HepG2 (cell line): Measurements from ENCODE around the gene IL1RAPL1. TPM values are rescaled to one million over a fixed set of nuclear protein-coding genes. Genes with fewer than 3 reads are reported as not detected.

ENCODE experiments used
- ATAC-seq: fragments of 200-7000 bp; cut with Tn5 transposase; 3 replicates; pipeline ENCODE4 v1.9.1; 2020; ENCODE audit warnings: mild to moderate bottlenecking, moderate library complexity
- BruUV-seq: library from RNA; stranded (reverse); fragments of 400-500 nt; replicated peaks from 2 replicates; lab custom pipeline; 2021; lab: Mats Ljungman, UMichigan
- CTCF ChIA-PET: fragments of 300-600 bp; formaldehyde crosslinking; extraction: SDS; loops from one replicate; lab custom pipeline; 2021; ENCODE audit warnings: low total read pairs, inconsistent platforms, low intra/inter-chr PET ratio; lab: Yijun Ruan, JAX
- POLR2A ChIA-PET: fragments of 350-600 bp; sonication (Branson Sonifier 250); formaldehyde crosslinking; loops from one replicate; lab custom pipeline; 2020; ENCODE audit warnings: antibody characterized with exemption, inconsistent platforms; lab: Yijun Ruan, JAX
- DNase-seq: peaks from one replicate; pipeline ENCODE4 v3.0.0-alpha.2; 2015; ENCODE audit warnings: low spot score
- FAIRE-seq: peaks from 3 replicates; lab custom pipeline; 2011; peaks lifted over from hg19 to GRCh38; lab: Jason Lieb, UNC
- H2AFZ ChIP-seq: one replicate; pipeline ENCODE4 v1.6.1; 2011; ENCODE audit warnings: low read length, inconsistent platforms
- H3K27ac ChIP-seq: fragments of 300-600 bp; 3 replicates; pipeline ENCODE4 v1.8.0; 2011; ENCODE audit warnings: mixed run types, mild to moderate bottlenecking, mixed read lengths, low read length, inconsistent platforms; ENCODE audit not compliant: insufficient read depth; ENCODE audit errors: extremely low read length
- H3K27me3 ChIP-seq, 2 experiments: fragments of 200-600 bp in 1 of 2; 2 replicates in 1 of 2; 3 replicates in 1 of 2; pipeline versions ENCODE4 v1.6.0 to v1.8.0; 2011; ENCODE audit warnings: low read length in 2 of 2, mild to moderate bottlenecking in 2 of 2, moderate library complexity in 2 of 2, inconsistent platforms in 1 of 2; ENCODE audit not compliant: insufficient read depth in 2 of 2, control insufficient read depth in 1 of 2
- H3K36me3 ChIP-seq, 2 experiments: fragments of 200-600 bp in 1 of 2; replicated peaks in 1 of 2; 2 replicates in 1 of 2; 3 replicates in 1 of 2; pipeline versions ENCODE4 v1.5.1 to v1.8.0; 2011; ENCODE audit warnings: low read length in 2 of 2, inconsistent platforms in 1 of 2; ENCODE audit not compliant: insufficient read depth in 2 of 2, control insufficient read depth in 1 of 2
- H3K4me1 ChIP-seq: 2 replicates; pipeline ENCODE4 v1.5.1; 2012; ENCODE audit warnings: low read length, inconsistent platforms; ENCODE audit not compliant: insufficient read depth
- H3K4me2 ChIP-seq: 2 replicates; pipeline ENCODE4 v1.6.0; 2011; ENCODE audit warnings: low read depth, low read length, inconsistent platforms
- H3K4me3 ChIP-seq, 3 experiments: fragments of 200-600 bp in 1 of 3; sonication (generic), shearing (Covaris generic) in 1 of 3; replicated peaks in 1 of 3; 2 replicates each; pipeline ENCODE4 v1.5.1; 2011 to 2016; ENCODE audit warnings: low read length in 3 of 3, inconsistent platforms in 2 of 3, low read depth in 2 of 3, mild to moderate bottlenecking in 2 of 3, control low read depth in 1 of 3, mixed read lengths in 1 of 3; ENCODE audit not compliant: insufficient read depth in 1 of 3
- H3K79me2 ChIP-seq: one replicate; pipeline ENCODE4 v1.6.1; 2011; ENCODE audit warnings: low read length, inconsistent platforms; ENCODE audit not compliant: insufficient read depth
- H3K9ac ChIP-seq: 2 replicates; pipeline ENCODE4 v1.6.0; 2011; ENCODE audit warnings: mild to moderate bottlenecking, low read depth, low read length, inconsistent platforms; ENCODE audit not compliant: insufficient read depth
- H3K9me3 ChIP-seq: 2 replicates; pipeline ENCODE4 v1.5.1; 2012; ENCODE audit warnings: mild to moderate bottlenecking, low read length
- H4K20me1 ChIP-seq: 2 replicates; pipeline ENCODE4 v1.6.0; 2011; ENCODE audit warnings: inconsistent platforms, mild to moderate bottlenecking, low read length, moderate library complexity; ENCODE audit not compliant: insufficient read depth
- CBX2 ChIP-seq, 2 experiments: fragments of 200-600 bp in 1 of 2; sonication (generic); formaldehyde crosslinking in 1 of 2; IDR thresholded peaks; 2 replicates each; pipeline versions ENCODE4 v1.7.0 to v1.8.1; 2018 to 2022; ENCODE audit warnings: low read depth in 2 of 2, low read length in 1 of 2, mild to moderate bottlenecking in 1 of 2, missing genetic modification reagents in 1 of 2
- CTCF ChIP-seq: sonication (generic); formaldehyde crosslinking; IDR thresholded peaks from 2 replicates; pipeline ENCODE4 v1.5.0; 2020; ENCODE audit warnings: mild to moderate bottlenecking, missing genetic modification reagents, moderate library complexity
- ELK4 ChIP-seq: sonication (generic); formaldehyde crosslinking; IDR thresholded peaks from 2 replicates; pipeline ENCODE4 v1.9.0; 2021; ENCODE audit warnings: missing genetic modification reagents, borderline replicate concordance
- EZH2 ChIP-seq: conservative IDR thresholded peaks from 2 replicates; pipeline ENCODE4 v1.6.1; 2012; ENCODE audit warnings: mild to moderate bottlenecking, low read depth, low read length, moderate library complexity
- HOXA7 ChIP-seq: sonication (generic); formaldehyde crosslinking; IDR thresholded peaks from 2 replicates; pipeline ENCODE4 v1.8.1; 2022; ENCODE audit warnings: mild to moderate bottlenecking, missing genetic modification reagents, moderate library complexity
- MATR3 ChIP-seq: sonication (generic); formaldehyde crosslinking; IDR thresholded peaks from 2 replicates; pipeline ENCODE4 v1.4.0; 2020; ENCODE audit warnings: missing genetic modification reagents
- SMC3 ChIP-seq: IDR thresholded peaks from 2 replicates; pipeline ENCODE4 v1.6.1; 2011; ENCODE audit warnings: low read length, improper control_type of control experiment
- STAG1 ChIP-seq: sonication (generic); formaldehyde crosslinking; IDR thresholded peaks from 2 replicates; pipeline ENCODE4 v1.4.0; 2020; ENCODE audit warnings: missing genetic modification reagents
- ZKSCAN1 ChIP-seq: fragments of 150-350 bp; IDR thresholded peaks from 2 replicates; pipeline ENCODE4 v1.6.1; 2014; ENCODE audit warnings: low read length
- WGBS: methylation state at CpG from one replicate; pipeline ENCODE4 v1.1.6; 2017; ENCODE audit warnings: low lambda C conversion rate; 5-methylcytosine and 5-hydroxymethylcytosine counted together
- in situ Hi-C: cut with HindIII; loops from 2 replicates; pipeline ENCODE4 v1.10.0; 2017; ENCODE audit warnings: low pct_unique_long_range_greater_than_20kb; ENCODE audit not compliant: extremely low pct_ligation_motif_present
- intact Hi-C: fragments of 100-400 bp; cut with micrococcal nuclease; formaldehyde crosslinking; loops from one replicate; pipeline ENCODE4 v1.10.0; 2022; ENCODE audit not compliant: unreplicated experiment
- polyA plus RNA-seq, 8 experiments: library from polyadenylated mRNA; depleted of rRNA in 3 of 8; stranded (reverse) in 7 of 8; unstranded in 1 of 8; fragments of >200 nt; fragmentation: Illumina TruSeq in 4 of 8; extraction: Trizol in 4 of 8; gene quantifications; 2 replicates each; pipeline versions ENCODE4 v1.2.1 to v1.2.3, GENCODE V29; 2011 to 2016; ENCODE audit warnings: low read depth in 4 of 8, missing spikeins in 1 of 8, mixed read lengths in 1 of 8; ENCODE audit not compliant: insufficient read depth in 1 of 8
- total RNA-seq, 5 experiments: library from RNA; depleted of rRNA; stranded (reverse); fragments of >200 nt; fragmentation: Illumina TruSeq; extraction: Trizol; gene quantifications; 2 replicates each; pipeline ENCODE4 v1.2.3, GENCODE V29; 2016; ENCODE audit warnings: low read depth in 1 of 5
- TF ChIP-seq, protein P1 (sequence below), 2 experiments: sonication (generic) in 1 of 2; formaldehyde crosslinking in 1 of 2; IDR thresholded peaks; 2 replicates each; pipeline versions ENCODE4 v1.4.0 to v1.6.1; 2016 to 2020; ENCODE audit warnings: borderline replicate concordance in 1 of 2, low read depth in 1 of 2, mild to moderate bottlenecking in 1 of 2, missing genetic modification reagents in 1 of 2

IL1RAPL1 gene
- total and polyA plus RNA-seq, 2 of the 13 experiments (the other 11 are each of a cell fraction or from before 2014, with no cell fraction given) = 0.04 TPM; not detected in 1

GRCh38 chrX:29478336-29479069 is 891.3 kb downstream of the IL1RAPL1 start:
- in situ Hi-C loops = no loop called here
- FAIRE-seq (peak; percentile 75), ATAC-seq (peak; percentile 89), DNase-seq (peak; percentile 0)
- H3K27me3 ChIP-seq = no peaks in the 10 kb centered on the region
- no peak overlapping the region for H3K4me2 ChIP-seq
- no peaks in the 10 kb centered on the region for H3K4me1 ChIP-seq
- intact Hi-C loops = no loop called here
- 12% methylated on average over 10 of the region's 10 CpGs for WGBS
- H3K4me3 ChIP-seq = no peak overlapping the region
- no peaks in the 10 kb centered on the region for H3K36me3 ChIP-seq
- no peaks in the 10 kb centered on the region for H4K20me1 ChIP-seq
- CTCF ChIA-PET = no interaction called here
- no peaks in the 10 kb centered on the region for H3K9me3 ChIP-seq
- POLR2A ChIA-PET = no interaction called here
- no peak overlapping the region for H3K27ac ChIP-seq
- H3K79me2 ChIP-seq = no peaks in the 10 kb centered on the region
- TF ChIP-seq SMC3 (peak; percentile 12; the same call in 1 of the 2 replicates), ZKSCAN1 (no peak), HOXA7 (CRISPR knock-in tag) (no peak), CTCF (CRISPR knock-in tag) (peak; percentile 55), EZH2 (no peak), STAG1 (CRISPR knock-in tag) (peak; percentile 33)
- no peak overlapping the region for H2AFZ ChIP-seq
- no peak overlapping the region for H3K9ac ChIP-seq
- no TSS peak for BruUV-seq

GRCh38 chrX:29487214-29487613 is 900.0 kb downstream of the IL1RAPL1 start:
- H3K9ac ChIP-seq = no peak overlapping the region
- CTCF ChIA-PET = no interaction called here
- 0% methylated on average over 2 of the region's 2 CpGs for WGBS
- H2AFZ ChIP-seq = no peak overlapping the region
- no peaks in the 10 kb centered on the region for H3K4me1 ChIP-seq
- FAIRE-seq (no peak), DNase-seq (no peak), ATAC-seq (no peak)
- in situ Hi-C loops = no loop called here
- no peaks in the 10 kb centered on the region for H3K9me3 ChIP-seq
- H4K20me1 ChIP-seq = no peaks in the 10 kb centered on the region
- POLR2A ChIA-PET = no interaction called here
- H3K4me2 ChIP-seq = no peak overlapping the region
- H3K27ac ChIP-seq = no peak overlapping the region
- H3K79me2 ChIP-seq = no peaks in the 10 kb centered on the region
- H3K4me3 ChIP-seq = no peak overlapping the region
- no TSS peak for BruUV-seq
- no peaks in the 10 kb centered on the region for H3K36me3 ChIP-seq
- intact Hi-C loops = no loop called here
- H3K27me3 ChIP-seq = no peaks in the 10 kb centered on the region
- no peak for TF ChIP-seq MATR3 (CRISPR knock-in tag)
- no peak for TF ChIP-seq ELK4 (CRISPR knock-in tag)
- TF ChIP-seq CBX2 (IDR thresholded peaks at IDR 0.05; ENCODE audit: low read depth, low read length) = no peak
- no peak for TF ChIP-seq CBX2 (CRISPR knock-in tag; IDR thresholded peaks at IDR 0.05; ENCODE audit: low read depth)
- TF ChIP-seq, protein P1, sequence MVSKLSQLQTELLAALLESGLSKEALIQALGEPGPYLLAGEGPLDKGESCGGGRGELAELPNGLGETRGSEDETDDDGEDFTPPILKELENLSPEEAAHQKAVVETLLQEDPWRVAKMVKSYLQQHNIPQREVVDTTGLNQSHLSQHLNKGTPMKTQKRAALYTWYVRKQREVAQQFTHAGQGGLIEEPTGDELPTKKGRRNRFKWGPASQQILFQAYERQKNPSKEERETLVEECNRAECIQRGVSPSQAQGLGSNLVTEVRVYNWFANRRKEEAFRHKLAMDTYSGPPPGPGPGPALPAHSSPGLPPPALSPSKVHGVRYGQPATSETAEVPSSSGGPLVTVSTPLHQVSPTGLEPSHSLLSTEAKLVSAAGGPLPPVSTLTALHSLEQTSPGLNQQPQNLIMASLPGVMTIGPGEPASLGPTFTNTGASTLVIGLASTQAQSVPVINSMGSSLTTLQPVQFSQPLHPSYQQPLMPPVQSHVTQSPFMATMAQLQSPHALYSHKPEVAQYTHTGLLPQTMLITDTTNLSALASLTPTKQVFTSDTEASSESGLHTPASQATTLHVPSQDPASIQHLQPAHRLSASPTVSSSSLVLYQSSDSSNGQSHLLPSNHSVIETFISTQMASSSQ (IDR thresholded peaks at IDR 0.05; ENCODE audit: low read depth) = no peak
- TF ChIP-seq, protein P1 (CRISPR knock-in tag; IDR thresholded peaks at IDR 0.05; ENCODE audit: borderline replicate concordance) = no peak
